ENCODE results near the gene RSKR.

- TF ChIP-seq CTCF (IDR thresholded peaks at IDR 0.05; ENCODE audit: borderline replicate concordance, extremely low read depth, low read length, poor library complexity, severe bottlenecking) (no peak), EZH2 (IDR thresholded peaks at IDR 0.05; ENCODE audit: borderline replicate concordance, low read depth, low read length, severe bottlenecking) (no peak)
Measured at GRCh38 chr17:28655160-28655559, 41.2 kb upstream of the RSKR start.

Measured in DND-41 (cell line).